Retina (tissue), 1 donor: ENCODE data around the gene MEGF11.
A peak's percentile ranks its signal among the peaks of the same experiment; 100 is the strongest.

Experiments
- DNase-seq: peaks from one replicate; pipeline ENCODE4 v3.0.0-alpha.2; 2016

MEGF11 gene

DNA sequence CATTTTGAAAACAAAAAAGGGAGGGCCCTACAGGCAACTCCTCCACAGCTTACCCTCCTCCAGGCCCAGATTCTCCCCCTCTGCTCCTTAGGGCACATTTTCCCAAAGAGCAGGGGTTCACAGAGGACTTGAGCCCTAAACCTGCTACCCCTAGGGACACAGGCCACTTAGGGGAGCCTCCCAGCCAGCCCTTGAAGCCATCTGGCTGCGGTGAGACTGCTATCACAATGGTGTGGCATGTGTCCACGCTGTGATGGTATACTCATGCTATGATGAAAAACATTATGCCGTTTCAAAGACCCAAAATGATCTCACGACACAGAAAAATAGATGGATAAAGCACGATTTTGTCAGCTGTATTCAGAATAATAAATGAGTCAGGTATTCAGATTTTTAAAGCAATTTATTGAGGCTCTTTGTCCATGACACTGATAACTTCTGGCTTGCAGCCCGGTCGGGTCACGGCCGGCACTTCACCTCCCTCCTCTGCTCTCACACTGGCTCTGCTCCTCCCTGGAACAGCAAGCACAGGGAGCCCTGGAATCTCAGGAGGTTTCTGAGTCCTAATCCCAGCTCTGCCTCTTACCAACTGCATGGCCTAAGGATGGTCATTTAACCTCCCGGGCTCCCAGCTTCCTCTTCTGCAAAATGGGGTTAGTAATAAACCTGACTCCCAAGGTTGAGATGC, 115.3 kb downstream of the MEGF11 start:
- no peak for DNase-seq

DNA sequence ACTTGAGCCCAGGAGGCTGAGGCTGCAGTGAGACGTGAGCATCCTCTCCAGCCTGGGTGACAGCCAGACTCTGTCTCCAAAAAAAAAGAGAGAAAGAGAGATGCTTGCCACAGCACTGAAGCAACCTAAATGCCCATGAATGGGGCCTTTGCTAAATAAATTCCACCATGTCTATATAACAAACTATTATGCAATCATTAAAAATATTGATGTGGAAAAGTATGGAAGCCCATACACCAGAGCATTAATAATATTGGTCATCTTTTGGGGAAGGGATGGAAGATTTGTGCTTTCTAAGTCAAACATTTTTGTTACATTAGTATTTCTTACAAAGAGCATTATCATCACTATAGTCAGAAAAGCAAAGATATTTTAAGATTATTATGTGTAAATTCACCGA, 116.6 kb downstream of the MEGF11 start:
- DNase-seq: no peak

DNA sequence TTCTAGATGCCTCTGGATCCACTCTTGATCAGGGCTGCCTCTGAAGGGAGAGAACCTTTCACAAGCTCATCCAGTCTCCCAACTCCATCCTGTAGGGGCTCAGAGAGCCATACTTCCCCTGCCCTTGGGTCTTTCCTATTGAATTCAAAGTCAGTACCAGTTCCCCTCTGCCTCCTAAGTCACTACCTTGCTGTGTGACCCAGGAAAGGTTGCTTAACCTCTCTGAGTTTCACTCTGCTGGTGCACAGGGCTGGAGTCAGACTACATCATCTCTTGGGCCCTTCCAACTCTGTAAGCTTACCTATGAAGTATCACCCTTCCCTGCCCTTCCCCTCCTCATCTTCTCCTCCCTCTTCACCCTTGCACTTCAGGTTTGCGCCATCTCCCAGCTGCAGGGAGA, 117.9 kb downstream of the MEGF11 start:
- DNase-seq: no peak

DNA sequence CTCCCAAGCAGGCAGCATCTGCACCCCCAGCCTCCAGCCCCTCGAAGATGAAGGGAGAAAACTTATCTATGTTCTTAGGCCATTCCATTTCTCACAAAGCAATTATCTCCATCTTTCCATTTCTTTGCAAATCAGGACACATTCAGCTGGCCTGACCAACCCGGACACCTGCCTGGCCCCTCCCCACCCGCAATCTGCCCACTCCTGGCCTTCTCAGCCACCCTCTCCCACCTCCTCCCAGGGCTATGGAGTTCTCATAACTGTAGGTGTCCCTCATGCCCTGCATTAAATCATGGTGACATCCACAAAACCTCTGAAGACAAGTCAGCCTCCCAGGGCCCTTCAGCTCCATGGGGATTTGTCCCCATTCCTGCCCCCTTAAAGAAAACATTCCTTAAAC, 119.3 kb downstream of the MEGF11 start:
- DNase-seq: no peak

DNA sequence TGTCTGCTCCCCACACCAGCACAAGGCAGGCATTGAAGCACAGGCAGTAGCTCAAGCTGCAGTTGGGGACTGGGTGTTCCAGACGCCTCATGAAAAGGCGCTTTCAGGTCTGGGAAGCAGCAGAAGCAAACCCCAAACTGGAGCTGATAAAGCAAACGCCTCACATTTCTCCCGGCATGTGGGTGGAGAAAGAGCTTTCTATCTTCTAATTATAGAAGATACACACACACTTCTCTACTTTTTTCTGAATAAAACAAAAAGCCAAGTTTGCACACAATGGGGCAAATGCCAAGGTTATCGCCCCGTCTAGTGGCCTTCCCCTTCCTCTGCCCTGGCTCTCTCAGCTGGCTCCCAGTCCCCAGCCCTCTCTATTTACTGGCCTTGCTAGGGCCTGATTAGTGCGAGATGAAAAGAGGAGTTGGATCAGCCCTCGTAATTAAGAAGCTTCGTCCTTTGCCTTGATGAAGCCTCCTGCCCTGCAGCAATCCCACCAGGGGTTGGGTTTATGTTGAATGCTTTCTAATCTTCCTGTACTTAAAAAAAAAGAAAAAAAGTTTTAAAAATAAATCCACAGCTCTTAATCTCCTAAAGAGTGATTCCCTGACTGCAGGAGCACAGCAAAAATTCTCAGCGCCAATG, 120.2 kb downstream of the MEGF11 start:
- DNase-seq: no peak

DNA sequence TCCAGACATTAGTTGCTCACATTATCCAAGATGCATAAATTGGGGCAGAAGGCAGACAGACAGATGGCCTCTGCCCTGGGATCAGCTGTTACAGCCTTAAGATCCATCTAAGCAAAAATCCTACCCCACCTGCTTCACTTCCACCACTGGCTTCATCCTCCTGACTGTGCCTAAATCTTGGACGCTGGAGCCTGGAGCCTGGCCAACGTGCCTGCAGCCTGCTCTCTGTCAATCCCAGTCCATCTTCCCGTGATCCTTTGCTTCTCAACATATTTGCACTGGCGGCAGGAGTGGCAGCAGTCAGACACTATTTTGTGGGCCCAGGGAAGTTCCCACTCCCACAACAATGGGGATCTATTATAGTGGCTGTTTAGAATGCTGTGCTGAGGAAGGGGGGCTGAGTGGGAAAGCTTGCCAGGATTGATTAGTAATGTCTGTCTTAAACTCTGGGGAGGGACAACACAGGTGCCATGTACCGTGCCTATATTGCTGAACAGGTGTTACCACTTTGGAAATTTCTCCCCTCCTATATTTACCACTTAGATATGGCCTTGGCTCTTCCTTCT, 121.2 kb downstream of the MEGF11 start:
- no peak for DNase-seq

DNA sequence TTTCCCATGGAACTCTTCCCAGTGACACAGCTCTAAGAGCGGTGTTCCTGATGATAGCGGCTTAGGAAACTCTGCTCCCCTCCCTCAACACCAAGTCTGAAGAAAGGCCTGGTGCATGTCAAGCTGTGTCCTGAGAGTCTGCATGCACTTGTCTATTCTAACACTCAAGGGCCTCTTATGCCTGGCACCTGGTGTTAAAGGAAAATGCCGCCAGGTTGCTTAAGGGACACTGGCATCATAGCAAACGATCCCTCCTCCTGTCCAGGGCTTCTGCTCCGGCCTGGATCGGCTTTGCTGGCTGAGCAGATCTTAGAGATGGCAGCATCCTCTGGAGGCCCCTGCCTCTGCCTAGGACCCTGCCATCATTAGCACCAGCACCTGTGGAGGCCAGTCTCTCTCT, 121.7 kb downstream of the MEGF11 start:
- DNase-seq: no peak

DNA sequence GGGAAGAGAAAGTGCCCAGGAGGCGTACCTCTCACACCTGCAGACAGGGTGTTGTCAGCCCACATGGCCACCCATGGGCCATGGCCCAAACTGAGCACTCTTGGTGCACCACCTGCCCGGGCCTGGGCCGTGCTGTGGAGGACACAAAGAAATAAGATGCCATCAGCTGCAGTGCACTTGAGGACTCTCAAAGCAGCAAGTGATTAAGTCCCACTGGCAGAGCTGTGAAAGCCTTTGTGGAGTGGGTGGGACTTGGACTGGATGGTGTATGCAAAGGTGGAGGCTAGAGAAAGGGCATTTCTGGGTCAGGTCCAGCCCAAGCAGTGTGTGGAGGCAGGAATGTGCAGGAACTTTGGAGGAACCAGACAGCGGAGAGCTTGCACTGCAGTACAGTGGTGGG, 122.3 kb downstream of the MEGF11 start:
- no peak for DNase-seq

DNA sequence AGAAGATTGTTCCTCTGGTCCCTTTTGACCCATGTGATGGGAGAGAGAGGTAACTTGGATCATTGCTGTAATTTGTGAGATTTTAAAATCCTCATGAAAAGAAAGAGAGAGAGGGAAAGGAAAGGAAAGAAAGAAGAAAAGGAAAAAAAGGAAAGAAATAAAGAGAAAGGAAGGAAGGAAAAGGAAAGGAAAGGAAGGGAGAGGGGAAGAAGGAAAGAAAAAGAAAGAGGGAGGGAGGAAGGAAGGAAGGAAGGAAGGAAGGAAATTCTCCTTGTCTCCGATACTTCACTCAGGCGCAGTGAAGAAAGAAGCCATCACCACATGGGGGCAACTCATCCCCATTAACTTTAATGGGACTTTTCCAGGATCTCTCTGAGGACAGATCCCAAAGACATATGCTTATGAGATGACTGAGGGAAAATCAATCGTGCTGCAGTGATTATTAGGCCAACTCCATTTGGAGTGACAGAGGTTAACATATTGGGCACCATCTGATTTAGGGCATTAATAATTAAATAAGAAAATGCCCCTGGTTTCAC, 123.0 kb downstream of the MEGF11 start:
- no peak for DNase-seq

DNA sequence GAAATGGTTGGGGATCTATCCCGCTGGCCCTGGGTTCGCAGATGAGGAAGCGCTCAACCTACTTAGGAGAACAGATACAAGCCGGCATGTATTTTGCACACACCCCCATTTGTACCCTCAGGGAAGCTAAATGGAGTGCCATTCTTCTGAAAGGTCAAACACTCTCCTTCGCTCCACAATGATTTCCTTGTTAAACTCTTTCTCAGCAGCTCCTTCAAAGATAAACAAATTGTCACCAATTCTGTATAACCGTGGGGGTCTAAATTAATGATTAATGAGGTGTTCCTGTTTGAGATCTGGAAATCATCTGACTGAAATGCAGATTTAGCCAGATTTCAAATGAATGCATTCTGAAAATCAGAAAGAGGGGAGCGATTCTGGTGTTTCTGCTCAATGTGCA, 124.0 kb downstream of the MEGF11 start:
- DNase-seq: no peak

DNA sequence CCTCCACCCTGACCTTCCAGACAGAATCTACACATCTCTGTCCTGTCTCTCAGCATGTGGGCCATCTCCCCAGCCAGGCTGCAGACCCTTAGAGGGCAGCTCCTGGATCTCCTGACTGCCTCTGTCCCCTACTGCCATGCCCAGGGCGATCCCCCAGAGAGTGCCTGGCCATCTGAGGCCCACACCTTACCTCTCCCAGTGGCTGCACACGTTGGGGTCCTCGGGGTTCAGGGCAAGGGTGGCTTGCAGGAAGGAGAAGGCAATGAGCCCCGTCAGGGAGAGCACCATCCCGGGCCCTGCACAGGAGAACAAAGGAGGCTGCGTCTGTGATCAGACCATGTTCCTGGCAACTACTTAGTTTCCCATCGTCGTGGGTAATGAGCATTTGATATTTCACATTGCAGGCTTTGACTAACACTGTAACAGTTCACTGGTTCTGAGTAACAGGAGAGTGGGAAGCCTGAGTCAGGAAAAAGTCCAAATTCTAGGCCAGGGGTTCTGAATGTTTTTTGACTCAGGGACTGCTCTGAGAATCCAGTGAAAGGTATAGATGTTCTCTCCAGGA, 125.4 kb downstream of the MEGF11 start:
- DNase-seq: no peak

DNA sequence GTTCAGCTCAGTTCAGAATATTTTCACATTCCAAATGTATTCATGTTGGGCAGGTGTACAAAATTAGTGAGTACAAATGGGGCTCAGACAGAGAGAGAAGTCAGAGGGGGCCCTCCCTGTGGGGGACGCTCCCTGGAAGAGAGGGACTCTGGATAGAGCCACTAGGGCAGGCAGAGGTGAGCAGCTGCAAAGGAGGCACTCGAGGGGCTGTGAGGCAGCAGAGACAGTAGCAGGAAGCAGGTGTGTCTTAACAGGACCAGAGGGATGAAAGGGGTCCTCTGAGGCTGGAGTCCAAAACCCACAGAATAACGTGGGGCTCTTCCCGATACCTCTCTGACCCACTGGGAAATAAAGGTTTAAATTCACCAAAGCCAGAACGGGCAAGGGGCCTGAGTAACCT, 127.1 kb downstream of the MEGF11 start:
- DNase-seq: no peak

DNA sequence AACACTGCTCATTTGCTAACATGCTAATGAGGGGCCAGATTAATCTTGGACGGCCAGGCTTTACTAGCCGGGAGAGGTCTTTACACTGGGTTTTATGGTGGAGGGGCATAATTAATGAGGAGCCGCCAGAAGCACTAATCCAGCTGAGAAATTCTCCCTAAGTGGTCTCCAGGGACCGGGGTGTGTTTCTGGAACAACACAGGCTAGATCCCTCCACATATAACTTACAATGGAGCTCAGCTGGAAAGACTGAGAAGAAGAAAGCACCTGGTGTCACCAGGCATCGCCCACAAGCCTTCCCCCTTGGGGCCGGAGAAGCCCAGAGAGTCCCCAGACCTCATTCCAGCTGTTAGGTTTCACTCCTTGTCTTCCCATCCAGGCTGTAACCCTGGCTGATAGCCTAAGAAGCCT, 127.5 kb downstream of the MEGF11 start:
- peak; percentile 56 for DNase-seq

DNA sequence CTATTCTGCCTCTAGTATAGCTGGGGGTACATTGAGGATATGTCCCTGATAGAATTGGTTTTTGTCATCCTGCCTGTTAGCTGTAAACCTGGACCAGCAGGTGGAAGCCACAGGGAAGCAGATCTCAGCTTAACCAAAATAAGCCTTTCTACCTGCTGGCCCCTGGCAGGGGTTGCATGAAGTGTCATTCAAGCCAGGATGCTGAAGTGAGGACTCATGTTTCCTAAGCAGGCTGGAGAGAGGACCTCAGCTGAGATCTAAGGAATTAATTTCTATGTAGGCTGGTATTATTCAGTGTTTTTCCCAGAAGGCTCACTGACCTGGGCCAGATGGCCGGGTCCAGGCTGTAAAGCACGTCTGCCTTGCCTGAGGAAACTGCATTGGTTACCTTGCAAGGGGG, 128.9 kb downstream of the MEGF11 start:
- DNase-seq: no peak

DNA sequence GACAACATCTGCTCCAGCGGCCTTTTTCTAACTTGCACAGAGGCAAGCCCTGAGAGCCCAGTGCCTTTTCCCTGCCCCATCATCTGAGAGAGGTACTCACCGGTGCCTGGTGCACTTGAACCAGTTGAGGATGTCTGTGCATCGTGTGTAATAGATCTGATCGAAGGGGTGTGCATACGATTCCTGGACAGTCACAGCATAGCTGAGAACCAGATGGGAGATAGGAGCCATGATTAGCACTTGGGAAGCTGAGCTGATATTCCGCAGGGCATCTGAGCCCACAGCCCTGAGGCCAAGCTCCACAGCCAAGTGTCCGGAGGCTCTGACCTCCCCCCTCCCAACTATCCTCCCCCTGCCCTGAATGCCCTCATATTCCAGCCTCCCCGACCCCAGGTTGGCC, 129.8 kb downstream of the MEGF11 start:
- no peak for DNase-seq

DNA sequence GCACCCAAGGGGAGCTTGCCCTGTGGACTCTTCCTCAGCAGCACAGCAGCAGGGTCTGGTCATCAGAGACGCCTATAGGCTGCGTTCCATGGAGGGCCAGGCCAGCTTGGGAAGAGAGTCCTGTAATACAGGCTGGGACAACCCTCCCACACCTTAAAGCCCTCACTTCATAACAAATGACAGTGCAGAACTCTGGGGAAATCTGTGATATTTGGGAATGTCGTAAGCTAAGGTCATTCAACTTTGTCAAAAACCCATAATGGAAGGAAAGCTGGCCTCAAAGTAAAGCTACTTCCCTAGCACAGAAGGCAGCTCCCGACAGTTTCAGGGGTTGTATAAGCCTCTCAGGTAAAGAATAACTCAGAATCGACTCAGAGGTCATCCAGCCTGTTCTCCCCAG, 133.1 kb downstream of the MEGF11 start:
- no peak for DNase-seq

DNA sequence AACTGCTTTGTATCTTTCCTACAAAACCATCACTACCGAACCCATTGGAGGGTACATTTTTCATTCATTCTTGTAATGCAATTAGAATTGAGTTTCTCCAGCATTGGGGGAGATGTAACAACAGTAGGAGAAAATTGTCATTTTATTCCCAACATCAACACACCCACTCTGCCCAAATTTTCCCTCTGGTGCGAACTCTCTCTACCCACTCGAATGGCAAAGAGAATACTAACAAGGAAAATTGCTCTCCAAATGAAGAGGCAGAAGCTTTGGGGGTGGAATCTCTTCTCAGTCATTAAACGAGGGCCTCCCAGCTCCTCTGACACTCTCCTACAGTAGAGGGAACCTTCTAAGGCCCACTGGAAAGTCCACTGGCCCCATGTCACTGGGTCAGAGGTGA, 135.7 kb downstream of the MEGF11 start:
- no peak for DNase-seq

DNA sequence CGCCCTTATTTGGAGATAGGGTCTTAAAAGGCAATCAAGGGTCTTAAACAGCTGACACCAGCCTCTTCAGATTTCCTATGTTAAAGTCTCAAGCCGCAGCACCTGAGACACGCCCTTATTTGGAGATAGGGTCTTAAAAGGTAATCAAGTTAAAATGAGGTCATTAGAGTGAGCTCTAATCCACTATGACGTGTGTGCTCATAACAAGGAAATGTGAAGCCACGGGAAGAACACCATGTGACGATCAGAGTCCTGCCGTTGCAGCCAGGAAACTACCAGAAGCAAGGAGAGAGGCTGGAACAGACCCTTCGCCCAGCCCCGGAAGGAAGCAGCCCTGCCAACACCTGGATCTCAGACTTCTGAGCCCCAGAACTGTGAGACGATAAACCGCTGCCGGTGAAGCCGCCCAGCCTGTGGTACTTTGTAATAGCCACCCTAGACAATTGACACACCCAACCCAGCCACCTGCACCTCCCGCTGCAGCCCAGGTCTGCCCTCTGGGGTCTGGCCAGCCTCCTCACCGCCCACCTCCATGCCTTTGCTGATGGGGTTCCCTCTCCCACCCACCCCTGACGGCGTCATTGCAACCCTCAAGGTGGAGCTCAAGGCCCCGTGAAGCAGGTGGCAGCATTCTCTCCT, 137.9 kb downstream of the MEGF11 start:
- no peak for DNase-seq

DNA sequence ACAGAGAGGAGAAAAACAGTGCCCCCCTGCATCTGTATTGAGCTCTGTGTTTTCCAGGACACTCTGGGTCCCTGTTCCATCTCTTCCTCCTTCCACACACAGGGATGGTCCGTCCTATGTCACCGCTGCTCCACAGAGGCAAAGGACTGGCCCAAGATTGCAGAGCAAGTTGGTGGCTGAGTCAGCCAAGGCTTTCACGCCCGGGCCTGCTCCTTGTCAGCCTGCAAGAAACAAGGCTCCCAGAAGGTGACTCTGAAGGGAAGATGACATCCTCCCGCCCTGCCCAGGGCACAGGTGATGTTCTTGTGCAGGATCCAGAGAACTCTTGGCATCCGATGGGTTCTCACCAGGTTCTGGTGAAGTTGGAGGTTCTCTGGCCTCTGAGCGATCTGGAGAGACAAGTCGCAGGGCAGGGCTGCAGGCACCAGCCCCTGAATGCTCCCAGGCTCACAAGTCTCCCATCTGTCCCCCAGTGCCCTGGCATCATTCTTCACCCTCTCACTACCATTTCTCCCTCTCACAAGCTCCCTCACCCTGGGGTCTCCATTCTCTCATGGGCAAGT, 138.6 kb downstream of the MEGF11 start:
- no peak for DNase-seq

DNA sequence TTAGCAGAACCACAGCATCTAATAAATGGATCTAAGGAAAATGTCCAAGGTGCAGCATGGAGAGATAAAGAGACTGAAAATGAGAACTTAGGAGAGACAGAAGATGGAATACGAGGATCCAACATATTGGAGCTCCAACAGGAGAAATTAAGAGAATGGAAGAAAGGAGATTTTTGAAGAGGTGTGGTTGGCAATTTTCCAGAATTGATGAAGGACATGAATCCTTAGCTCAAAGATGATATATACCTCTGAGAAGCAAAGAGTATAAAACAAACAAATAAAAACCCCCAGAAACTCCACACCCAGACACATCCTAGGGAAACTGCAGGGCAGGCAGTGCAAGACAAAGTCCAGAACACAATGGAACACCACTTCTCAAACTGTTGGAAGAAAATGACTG, 141.2 kb downstream of the MEGF11 start:
- DNase-seq: no peak

DNA sequence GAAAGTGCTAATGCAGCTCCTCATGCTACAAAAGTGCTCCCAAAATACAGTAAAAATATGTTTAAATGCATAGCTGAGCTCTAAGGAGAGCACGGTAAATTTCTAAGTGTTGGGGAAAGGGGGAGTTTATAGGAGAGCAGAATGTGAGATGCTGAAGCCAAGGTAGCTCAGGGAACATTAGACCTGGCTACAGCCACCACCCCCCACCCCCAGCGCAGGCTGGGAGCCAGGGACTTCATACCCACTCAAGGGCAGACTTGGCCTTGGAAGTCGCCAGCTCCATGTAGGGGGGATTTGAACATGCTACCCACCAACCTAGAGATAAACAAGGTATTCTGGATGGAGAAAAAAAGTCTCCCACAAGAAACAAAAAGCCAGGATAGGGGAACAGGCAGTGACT, 142.2 kb downstream of the MEGF11 start:
- DNase-seq: no peak

DNA sequence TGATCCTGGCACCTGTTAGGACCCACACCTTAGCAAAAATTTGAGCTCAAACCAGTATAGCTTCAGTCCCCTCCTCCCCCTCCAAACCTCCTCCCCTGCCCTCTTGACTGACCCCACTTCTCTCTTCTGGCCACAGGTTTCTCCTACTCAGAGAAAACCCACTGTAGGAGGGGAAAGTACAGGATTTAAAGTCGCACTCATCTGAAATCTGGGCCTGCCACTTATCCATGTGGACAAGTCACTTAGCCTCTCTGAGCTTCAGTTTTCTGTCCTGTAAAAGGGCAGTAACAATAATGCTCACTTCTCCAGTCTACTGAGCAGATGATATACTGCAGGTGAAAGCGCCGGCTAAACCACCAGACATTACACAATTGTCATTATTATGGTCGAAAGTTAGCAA, 142.7 kb downstream of the MEGF11 start:
- DNase-seq: no peak

DNA sequence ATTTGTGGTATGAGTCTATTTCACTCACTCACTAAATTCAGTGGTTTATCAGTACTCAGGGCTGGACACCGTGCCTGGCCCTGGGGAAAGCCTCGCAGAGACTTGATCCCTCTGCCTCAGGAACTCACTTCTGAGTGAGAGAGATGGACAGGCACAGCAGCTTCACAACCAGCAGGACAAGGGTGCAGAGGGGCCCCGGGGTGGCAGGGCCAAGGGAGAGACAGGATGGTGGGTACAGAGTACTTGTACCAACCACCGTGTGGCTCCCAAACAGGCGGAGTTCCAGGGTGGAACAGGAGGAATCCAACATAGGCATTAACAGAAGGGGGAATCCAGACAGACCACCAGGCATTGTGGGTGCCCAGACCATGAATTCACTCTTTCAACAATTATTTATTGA, 143.7 kb downstream of the MEGF11 start:
- DNase-seq: no peak
